ENCODE results near the gene KIR2DL3.
"Not testable (repeated sequence)": the region's sequence is repeated elsewhere in the genome, so short reads cannot be mapped to it uniquely, and the experiment has no call there.

The KIR2DL3 gene

GRCh38 chr19:54738306-54738705 is at the start of gene KIR2DL3:
Gene KIR2DL3, plus strand, starts transcription at chr19:54738513. Its CDS starts 33 bp downstream, at chr19:54738546.
- FAIRE-seq, result not testable (repeated sequence)

- no peak for FAIRE-seq
Observed at GRCh38 chr19:54691582-54692297, 46.6 kb upstream of the KIR2DL3 start.

- no peak for FAIRE-seq
Observed at GRCh38 chr19:54692298-54692615, 46.1 kb upstream of the KIR2DL3 start.

- no peak for FAIRE-seq
Observed at GRCh38 chr19:54694648-54695047, 43.7 kb upstream of the KIR2DL3 start.

GRCh38 chr19:54696117-54696548 is 42.2 kb upstream of the KIR2DL3 start:
- no peak for FAIRE-seq

- FAIRE-seq, result no peak
Observed at GRCh38 chr19:54696766-54697165, 41.5 kb upstream of the KIR2DL3 start.

GRCh38 chr19:54697716-54698115 is 40.6 kb upstream of the KIR2DL3 start:
- not testable (repeated sequence) for FAIRE-seq

GRCh38 chr19:54704928-54705327 is 33.4 kb upstream of the KIR2DL3 start:
- no peak for FAIRE-seq

- no peak for FAIRE-seq
Observed at GRCh38 chr19:54707962-54708361, 30.4 kb upstream of the KIR2DL3 start.

- no peak for FAIRE-seq
Observed at GRCh38 chr19:54708781-54709180, 29.5 kb upstream of the KIR2DL3 start.

- FAIRE-seq, result no peak
Observed at GRCh38 chr19:54709212-54709948, 28.9 kb upstream of the KIR2DL3 start.

- not testable (repeated sequence) for FAIRE-seq
Observed at GRCh38 chr19:54709956-54710355, 28.4 kb upstream of the KIR2DL3 start.

GRCh38 chr19:54724142-54724541 is 14.2 kb upstream of the KIR2DL3 start, which contains the start of gene KIR3DL3:
Gene KIR3DL3, plus strand, starts transcription at chr19:54724442. Its CDS starts 55 bp downstream, at chr19:54724497.
- no peak for FAIRE-seq

GRCh38 chr19:54724644-54725043 is 13.7 kb upstream of the KIR2DL3 start:
- FAIRE-seq, result no peak

- no peak for FAIRE-seq
Observed at GRCh38 chr19:54725321-54725720, 13.0 kb upstream of the KIR2DL3 start.

GRCh38 chr19:54727562-54727961 is 10.8 kb upstream of the KIR2DL3 start:
- FAIRE-seq, result no peak

- FAIRE-seq, result no peak
Observed at GRCh38 chr19:54728167-54728566, 10.1 kb upstream of the KIR2DL3 start.

- no peak for FAIRE-seq
Observed at GRCh38 chr19:54729416-54730188, 8.7 kb upstream of the KIR2DL3 start.

- no peak for FAIRE-seq
Observed at GRCh38 chr19:54731191-54731590, 7.1 kb upstream of the KIR2DL3 start.

- FAIRE-seq, result no peak
Observed at GRCh38 chr19:54738715-54739114, 402 bp downstream of the KIR2DL3 start.

- no peak for FAIRE-seq
Observed at GRCh38 chr19:54739587-54740497, 1.5 kb downstream of the KIR2DL3 start.

- FAIRE-seq, result not testable (repeated sequence)
Observed at GRCh38 chr19:54741950-54742349, 3.6 kb downstream of the KIR2DL3 start.
